CD4-positive, alpha-beta T cell treated with Interleukin-4 for 4 hours (primary cell): ENCODE results near the gene NOP14.
"Not testable (repeated sequence)": the region's sequence is repeated elsewhere in the genome, so short reads cannot be mapped to it uniquely, and the experiment has no call there.

Source experiments
- DNase-seq: peaks from one replicate; pipeline ENCODE4 v3.0.0-alpha.2; 2020

NOP14 gene

GRCh38 chr4:2930135-2930757 is 33.0 kb downstream of the NOP14 start:
- DNase-seq, result no peak

- no peak for DNase-seq
These were observed 33.7 kb downstream of the NOP14 start for GRCh38 chr4:2929469-2929868.

GRCh38 chr4:2928242-2929176 is 34.7 kb downstream of the NOP14 start:
- no peak for DNase-seq

- no peak for DNase-seq
These were observed 35.5 kb downstream of the NOP14 start for GRCh38 chr4:2927696-2928075.

- no peak for DNase-seq
These were observed 36.0 kb downstream of the NOP14 start for GRCh38 chr4:2927016-2927695.

- no peak for DNase-seq
These were observed 37.0 kb downstream of the NOP14 start for GRCh38 chr4:2925931-2926860.

GRCh38 chr4:2925496-2925895 is 37.7 kb downstream of the NOP14 start:
- DNase-seq, result no peak

GRCh38 chr4:2924765-2925301 is 38.4 kb downstream of the NOP14 start:
- DNase-seq, result no peak

- DNase-seq, result no peak
These were observed 38.9 kb downstream of the NOP14 start for GRCh38 chr4:2924286-2924685.

- DNase-seq, result no peak
These were observed 39.5 kb downstream of the NOP14 start for GRCh38 chr4:2923668-2924173.

- no peak for DNase-seq
These were observed 40.1 kb downstream of the NOP14 start for GRCh38 chr4:2923141-2923551.

GRCh38 chr4:2922453-2923101 is 40.6 kb downstream of the NOP14 start:
- DNase-seq, result peak; percentile 51

- not testable (repeated sequence) for DNase-seq
These were observed 44.5 kb downstream of the NOP14 start for GRCh38 chr4:2918714-2919113.

GRCh38 chr4:2918300-2918699 is 44.9 kb downstream of the NOP14 start:
- DNase-seq, result not testable (repeated sequence)

- not testable (repeated sequence) for DNase-seq
These were observed 46.5 kb downstream of the NOP14 start for GRCh38 chr4:2916696-2917095.

- DNase-seq, result no peak
These were observed 47.4 kb downstream of the NOP14 start for GRCh38 chr4:2915789-2916188.

GRCh38 chr4:2914256-2915126 is 48.7 kb downstream of the NOP14 start:
- no peak for DNase-seq

- DNase-seq, result no peak
These were observed 50.0 kb downstream of the NOP14 start for GRCh38 chr4:2913168-2913567.

GRCh38 chr4:2911868-2912267 is 51.3 kb downstream of the NOP14 start:
- no peak for DNase-seq

- DNase-seq, result no peak
These were observed 52.8 kb downstream of the NOP14 start for GRCh38 chr4:2910409-2910808.
